ENCODE results near the gene CYP46A1.

The CYP46A1 gene

GRCh38 chr14:99683619-99684409, at the start of gene CYP46A1 (continued):
- TF ChIP-seq ZNF518A (tag by site-specific recombination; conservative IDR thresholded peaks at IDR 0.05; ENCODE audit: low read depth), result no peak
- TF ChIP-seq ZNF311 (tag by site-specific recombination; IDR thresholded peaks at IDR 0.05; ENCODE audit: borderline replicate concordance), result no peak
- TF ChIP-seq ZNF18 (tag by site-specific recombination; IDR thresholded peaks at IDR 0.05), result no peak
- no peak for TF ChIP-seq ZNF24 (tag by site-specific recombination; IDR thresholded peaks at IDR 0.05)
- TF ChIP-seq ZNF777 (tag by site-specific recombination; IDR thresholded peaks at IDR 0.05; ENCODE audit: borderline replicate concordance), result peak; percentile 42; the same call in 1 of the 2 replicates
- no peak for TF ChIP-seq TCF7L2 (IDR thresholded peaks at IDR 0.05; ENCODE audit: borderline replicate concordance, low read depth, low read length)
- no peak; the same call in 1 of the 2 replicates for TF ChIP-seq ZNF10 (tag by site-specific recombination; IDR thresholded peaks at IDR 0.05)
- 0 out of 2 replicates have a peak, but pooled peaks have one; percentile 16 for TF ChIP-seq ZNF394 (tag by site-specific recombination; IDR thresholded peaks at IDR 0.05; ENCODE audit: borderline replicate concordance)
- no peak for TF ChIP-seq HOXA7 (CRISPR knock-in tag; IDR thresholded peaks at IDR 0.05; ENCODE audit: borderline replicate concordance)
- no peak for TF ChIP-seq BCL11B (tag by site-specific recombination; IDR thresholded peaks at IDR 0.05; ENCODE audit: low read depth)
- peak; percentile 42; the same call in 1 of the 2 replicates for TF ChIP-seq KLF10 (tag by site-specific recombination; IDR thresholded peaks at IDR 0.05)
- TF ChIP-seq ZFHX2 (tag by site-specific recombination; conservative IDR thresholded peaks at IDR 0.05), result no peak
- TF ChIP-seq GLIS1 (tag by site-specific recombination; IDR thresholded peaks at IDR 0.05), result no peak
- no peak for TF ChIP-seq ZNF146 (tag by site-specific recombination; IDR thresholded peaks at IDR 0.05)
- TF ChIP-seq ZBTB17 (tag by site-specific recombination; IDR thresholded peaks at IDR 0.05), result peak; percentile 61
- TF ChIP-seq REPIN1 (tag by site-specific recombination; IDR thresholded peaks at IDR 0.05; ENCODE audit: low read depth), result no peak
- TF ChIP-seq ZNF843 (tag by site-specific recombination; IDR thresholded peaks at IDR 0.05), result peak; percentile 28; the same call in 1 of the 2 replicates
- peak; percentile 42; the same call in 1 of the 2 replicates for TF ChIP-seq ZNF639 (tag by site-specific recombination; IDR thresholded peaks at IDR 0.05)
- no peak for TF ChIP-seq ZNF776 (tag by site-specific recombination; IDR thresholded peaks at IDR 0.05; ENCODE audit: borderline replicate concordance)
- no peak for TF ChIP-seq ZNF121 (tag by site-specific recombination; IDR thresholded peaks at IDR 0.05)
- peak; percentile 92 for TF ChIP-seq ZBTB10 (tag by site-specific recombination; IDR thresholded peaks at IDR 0.05)
- no peak for TF ChIP-seq ZNF830 (tag by site-specific recombination; IDR thresholded peaks at IDR 0.05; ENCODE audit: low read depth)
- TF ChIP-seq ZNF610 (tag by site-specific recombination; IDR thresholded peaks at IDR 0.05; ENCODE audit: borderline replicate concordance), result 0 out of 2 replicates have a peak, but pooled peaks have one; percentile 53
- no peak for TF ChIP-seq ZNF114 (tag by site-specific recombination; IDR thresholded peaks at IDR 0.05)
- no peak for TF ChIP-seq ZBTB1 (tag by site-specific recombination; IDR thresholded peaks at IDR 0.05)
- 0 out of 2 replicates have a peak, but pooled peaks have one; percentile 52 for TF ChIP-seq OVOL3 (tag by site-specific recombination; IDR thresholded peaks at IDR 0.05)
- TF ChIP-seq ZEB2 (tag by site-specific recombination; IDR thresholded peaks at IDR 0.05), result peak; percentile 40
- no peak; the same call in 1 of the 2 replicates for TF ChIP-seq KLF1 (tag by site-specific recombination; IDR thresholded peaks at IDR 0.05)
- no peak for TF ChIP-seq ZNF133 (tag by site-specific recombination; IDR thresholded peaks at IDR 0.05)
